GM12801 (cell line): ENCODE data around the gene NCR2.

Experiments used
- CTCF ChIP-seq: IDR thresholded peaks from one replicate; pipeline ENCODE4 v1.5.1; 2011; ENCODE audit warnings: control low read depth; ENCODE audit not compliant: insufficient read length; ENCODE audit errors: extremely low read depth

NCR2 gene

GRCh38 chr6:41373627-41373918 lies 38.2 kb downstream of the NCR2 start:
- TF ChIP-seq CTCF, result no peak

- no peak for TF ChIP-seq CTCF
Observed at GRCh38 chr6:41373919-41374617, 38.7 kb downstream of the NCR2 start.

GRCh38 chr6:41374618-41375590 lies 39.5 kb downstream of the NCR2 start:
- no peak for TF ChIP-seq CTCF

- no peak for TF ChIP-seq CTCF
Observed at GRCh38 chr6:41375598-41376151, 40.3 kb downstream of the NCR2 start.

GRCh38 chr6:41376176-41376575 lies 40.8 kb downstream of the NCR2 start:
- no peak for TF ChIP-seq CTCF

GRCh38 chr6:41377071-41377470 lies 41.7 kb downstream of the NCR2 start:
- TF ChIP-seq CTCF, result no peak

- TF ChIP-seq CTCF, result no peak
Observed at GRCh38 chr6:41379306-41379705, 43.9 kb downstream of the NCR2 start.
